Activated CD4-positive, alpha-beta T cell treated with anti-CD3 and anti-CD28 coated beads, Interleukin-2, amount 50 U/mL, for 24 hours (primary cell): ENCODE results near the gene NTM.

Experiments
- DNase-seq, 2 donors: peaks; one replicate each; pipeline ENCODE4 v3.0.0-alpha.2; 2020; ENCODE audit warnings: low read depth in 1 of 2, low spot score in 1 of 2

NTM gene

GRCh38 chr11:131458421-131458820 lies 88.0 kb downstream of the NTM start:
- DNase-seq, result no peak

- DNase-seq, result no peak
Observed at GRCh38 chr11:131460931-131461330, 90.5 kb downstream of the NTM start.

DNA sequence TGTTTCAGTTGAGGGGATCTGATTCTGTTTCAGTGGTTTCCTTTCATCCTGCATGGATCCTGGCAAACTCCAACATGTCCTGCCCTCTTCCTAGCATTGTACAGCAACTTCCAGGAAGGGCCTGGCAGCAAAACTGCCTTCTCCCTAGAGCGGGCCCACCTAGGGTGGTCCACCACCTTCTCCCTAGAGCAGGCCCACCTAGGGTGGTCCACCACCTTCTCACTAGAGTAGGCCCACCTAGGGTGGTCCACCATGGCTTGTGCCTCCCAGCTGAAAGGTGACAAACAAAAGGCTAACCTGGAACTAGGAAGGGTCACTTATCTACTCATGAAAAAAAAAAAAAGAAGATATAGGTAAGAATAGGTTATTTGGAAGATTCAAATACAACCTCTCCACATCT lies 92.2 kb downstream of the NTM start:
- DNase-seq, result no peak

- no peak for DNase-seq
Observed at GRCh38 chr11:131463162-131463561, 92.7 kb downstream of the NTM start.

DNA sequence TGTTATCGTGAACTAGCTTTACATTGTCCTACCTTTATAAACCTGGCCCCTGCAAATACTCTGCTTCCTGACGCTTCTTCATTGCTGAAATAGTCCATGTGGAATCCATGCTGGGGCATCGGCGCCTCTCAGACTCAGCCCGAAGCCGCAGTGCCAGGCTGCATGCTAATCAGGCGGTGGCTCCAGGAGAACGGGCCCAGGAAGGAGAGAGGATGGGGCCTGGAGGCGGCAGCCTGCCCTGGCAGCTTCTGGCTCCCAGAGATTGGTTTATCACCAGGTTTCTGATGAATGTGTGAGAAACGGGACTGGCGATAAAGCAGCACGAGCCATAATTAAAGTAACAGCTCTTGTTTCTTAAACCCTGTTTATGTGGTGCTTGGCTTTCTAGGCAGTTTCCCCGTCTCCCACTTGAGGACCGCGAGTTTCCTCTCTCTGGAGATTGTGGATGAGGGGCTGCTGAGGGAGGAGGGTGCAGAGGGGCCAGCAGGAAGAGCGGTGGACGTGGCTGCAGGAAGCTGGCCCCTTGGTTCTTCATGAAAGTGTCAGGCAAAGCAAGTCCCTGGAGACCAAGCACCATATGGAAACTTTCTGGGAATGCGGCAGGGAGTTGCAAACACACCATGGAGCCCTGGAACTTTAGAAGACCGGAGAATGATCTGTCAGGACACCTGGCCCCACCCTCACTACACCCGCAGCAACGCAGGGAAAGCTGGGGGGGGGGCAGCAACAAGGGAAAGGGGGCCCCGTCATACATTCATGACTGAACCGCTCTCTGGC lies 93.4 kb downstream of the NTM start:
- DNase-seq, result no peak

DNA sequence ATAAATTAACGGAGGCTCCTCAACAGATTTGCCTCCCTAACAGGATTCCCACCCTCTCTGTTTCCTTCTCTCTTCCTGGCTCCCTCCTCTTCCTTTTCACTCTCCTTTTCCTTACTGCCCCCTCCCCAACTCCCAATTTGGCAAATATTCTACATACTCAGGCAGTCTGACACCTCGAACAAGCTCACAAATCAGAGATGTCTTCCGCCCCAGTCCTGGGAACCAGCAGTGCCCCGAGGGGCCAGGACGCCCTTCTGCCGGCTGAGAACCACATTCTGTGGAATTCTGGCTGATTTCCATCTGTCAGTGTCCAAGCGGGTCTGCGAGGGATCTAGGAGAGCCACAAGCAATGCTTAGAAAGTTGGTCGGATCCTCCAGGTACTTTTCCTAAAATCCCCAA lies 94.0 kb downstream of the NTM start:
- no peak for DNase-seq

DNA sequence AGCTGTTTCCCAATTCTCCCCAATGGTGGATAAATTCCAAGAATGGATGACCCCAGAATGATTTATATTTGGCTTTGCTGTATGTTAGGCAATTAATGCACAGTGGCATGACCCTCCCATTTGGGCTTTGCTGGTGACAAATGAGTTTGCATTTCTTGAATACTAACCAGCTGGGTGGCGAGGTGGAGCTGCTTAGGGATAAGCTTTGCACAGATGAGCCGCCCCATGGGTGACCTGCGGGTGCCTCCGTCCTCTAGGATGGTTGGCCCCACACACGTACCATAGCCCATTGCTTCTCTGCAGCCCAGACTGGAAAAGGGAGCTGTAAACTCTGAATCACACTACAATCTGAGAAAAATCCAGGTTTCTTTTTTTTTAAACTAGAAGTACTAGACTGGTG lies 94.6 kb downstream of the NTM start:
- DNase-seq, result no peak

DNA sequence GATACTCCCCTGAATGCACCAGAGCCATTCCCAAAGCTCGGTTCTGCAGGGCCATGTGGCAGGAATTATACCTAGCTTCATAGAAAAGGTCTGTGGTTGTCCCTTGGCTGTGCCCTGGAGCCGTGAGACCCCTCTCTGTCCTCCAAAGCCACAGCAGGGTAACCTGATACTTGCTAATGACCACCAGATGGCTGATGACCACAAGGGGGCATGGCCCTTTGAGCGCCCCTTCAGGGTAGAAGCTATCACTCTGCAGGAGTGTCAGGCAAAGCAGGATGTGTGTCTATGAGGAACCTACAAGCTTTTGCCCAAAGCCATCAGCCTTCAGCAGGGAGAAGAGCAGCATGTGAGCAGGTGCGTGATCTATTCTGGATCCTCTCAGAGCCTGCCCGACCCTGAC lies 95.3 kb downstream of the NTM start:
- DNase-seq, result no peak

GRCh38 chr11:131467645-131468394 lies 97.4 kb downstream of the NTM start:
- no peak for DNase-seq

GRCh38 chr11:131468565-131468964 lies 98.2 kb downstream of the NTM start:
- no peak for DNase-seq

DNA sequence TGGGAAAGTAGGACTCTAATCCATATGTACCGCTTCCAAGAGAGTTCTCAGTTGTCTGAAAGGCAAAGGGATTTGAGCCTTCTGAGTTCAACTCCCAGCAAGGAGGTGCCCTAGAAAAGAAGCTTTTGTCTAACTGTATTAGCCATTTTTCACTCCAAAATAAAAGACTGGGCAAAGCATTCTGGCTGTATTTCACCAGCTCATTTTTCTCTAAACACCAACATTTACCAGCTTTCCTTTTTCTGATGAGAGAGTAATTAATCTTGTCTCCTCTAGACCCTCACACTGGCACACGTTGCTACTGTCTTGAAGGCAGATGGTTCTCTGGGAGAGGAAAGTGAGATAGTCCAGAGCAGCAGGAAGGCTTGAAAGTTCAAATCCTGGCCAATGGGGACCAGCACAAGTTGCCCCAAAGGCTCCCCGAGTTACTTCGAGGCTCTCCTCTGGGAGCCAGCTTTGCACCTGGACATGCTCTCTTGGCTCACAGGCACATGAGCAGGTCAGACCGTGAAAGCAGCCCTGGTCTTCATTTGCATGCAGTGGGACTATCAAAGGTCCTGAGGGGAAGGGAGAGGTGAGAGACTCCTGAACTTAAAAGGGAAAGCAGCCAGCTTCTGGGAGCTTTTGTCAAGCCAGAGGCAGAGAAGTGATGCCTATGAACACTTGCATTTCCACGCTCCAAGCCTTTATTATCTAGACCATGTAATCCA lies 100.0 kb downstream of the NTM start:
- no peak for DNase-seq

GRCh38 chr11:131471976-131472375 lies 101.6 kb downstream of the NTM start:
- DNase-seq, result no peak

- no peak for DNase-seq
Observed at GRCh38 chr11:131474947-131475346, 104.5 kb downstream of the NTM start.

- no peak for DNase-seq
Observed at GRCh38 chr11:131476266-131476665, 105.9 kb downstream of the NTM start.

DNA sequence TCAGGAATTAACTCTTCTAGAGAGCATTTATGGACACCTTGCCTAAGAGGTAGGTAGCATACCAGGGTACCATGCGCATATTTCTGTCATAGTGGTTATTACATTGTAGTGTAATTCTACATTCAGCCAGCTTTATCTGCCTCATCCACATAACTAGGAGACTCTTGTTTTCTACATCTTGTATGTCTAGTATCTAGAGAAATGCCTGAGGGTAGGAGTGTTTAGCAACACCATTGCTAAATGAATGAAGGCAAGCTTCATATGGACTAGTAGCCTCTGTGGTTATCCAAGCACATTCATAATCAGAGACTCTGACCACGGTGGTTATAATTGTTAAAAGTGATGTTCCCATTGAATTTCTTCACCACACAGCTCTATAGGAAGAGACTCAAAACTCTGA lies 107.9 kb downstream of the NTM start:
- no peak for DNase-seq

DNA sequence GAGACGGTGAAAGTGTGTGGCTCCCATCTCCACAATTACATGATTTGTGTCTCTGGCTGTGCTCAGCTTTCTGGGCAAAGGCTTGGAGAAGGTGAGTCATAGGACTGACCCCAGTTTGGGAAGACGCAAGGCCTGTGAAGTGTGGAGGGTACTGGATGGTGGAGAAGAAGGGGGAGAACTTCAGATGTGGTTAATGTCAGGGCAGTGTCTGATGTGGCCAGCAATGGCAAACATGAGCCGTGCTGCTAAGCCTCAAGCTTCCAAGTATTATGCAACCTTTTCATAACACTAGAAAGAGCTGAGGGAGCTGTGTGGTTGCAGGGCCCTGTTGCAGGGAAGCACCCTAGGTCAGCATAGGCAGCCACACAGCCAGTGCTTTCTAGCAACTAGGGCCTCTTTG lies 110.9 kb downstream of the NTM start:
- DNase-seq, result no peak

GRCh38 chr11:131481971-131482370 lies 111.6 kb downstream of the NTM start:
- DNase-seq, result no peak

- no peak for DNase-seq
Observed at GRCh38 chr11:131483453-131483852, 113.0 kb downstream of the NTM start.

DNA sequence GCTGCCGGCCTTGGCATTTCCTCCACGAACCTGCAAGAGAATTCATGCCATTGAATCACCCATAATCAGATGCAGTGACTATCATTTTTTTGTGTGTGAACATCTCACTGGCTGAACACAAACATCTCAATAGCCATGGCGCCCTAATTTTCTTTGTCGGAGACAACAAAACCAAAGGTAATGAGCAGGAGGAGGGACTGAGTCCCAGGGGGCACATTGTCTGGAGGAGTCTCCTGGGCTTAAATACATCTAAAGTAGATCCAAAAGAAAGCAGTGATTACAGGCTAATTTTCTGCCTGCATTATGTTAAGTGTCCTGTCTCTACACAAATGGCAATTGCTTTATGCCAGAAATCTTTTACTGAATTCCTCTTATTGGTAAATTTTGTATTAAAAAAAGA lies 113.5 kb downstream of the NTM start:
- DNase-seq, result no peak

- no peak for DNase-seq
Observed at GRCh38 chr11:131486100-131486499, 115.7 kb downstream of the NTM start.

- no peak for DNase-seq
Observed at GRCh38 chr11:131486937-131487635, 116.7 kb downstream of the NTM start.
